NOMO-1 treated with dmso at 0.1 percent for 144 hours (cell line): ENCODE results near the gene AGAP2.
"Not testable (repeated sequence)": the region's sequence is repeated elsewhere in the genome, so short reads cannot be mapped to it uniquely, and the experiment has no call there.

Experiments used
- DNase-seq: peaks from one replicate; lab custom pipeline; 2025; ENCODE audit not compliant: unreplicated experiment; lab: John Stamatoyannopoulos, UW

AGAP2 gene

GRCh38 chr12:57724936-57725740, 13.4 kb downstream of the AGAP2 start:
- DNase-seq, result no peak

GRCh38 chr12:57724003-57724935, 14.3 kb downstream of the AGAP2 start:
- DNase-seq, result no peak

GRCh38 chr12:57723630-57723962, 14.9 kb downstream of the AGAP2 start:
- no peak for DNase-seq

GRCh38 chr12:57722716-57723629, 15.6 kb downstream of the AGAP2 start:
- DNase-seq, result no peak

- DNase-seq, result not testable (repeated sequence)
Measured at GRCh38 chr12:57721846-57722608, 16.5 kb downstream of the AGAP2 start.

GRCh38 chr12:57720606-57721595, 17.6 kb downstream of the AGAP2 start:
- DNase-seq, result no peak

GRCh38 chr12:57719777-57720605, 18.6 kb downstream of the AGAP2 start:
- no peak for DNase-seq

- DNase-seq, result no peak
Measured at GRCh38 chr12:57718641-57719528, 19.7 kb downstream of the AGAP2 start.

GRCh38 chr12:57717846-57718640, 20.5 kb downstream of the AGAP2 start:
- DNase-seq, result no peak

- no peak for DNase-seq
Measured at GRCh38 chr12:57717131-57717530, 21.4 kb downstream of the AGAP2 start.

GRCh38 chr12:57716305-57716704, 22.2 kb downstream of the AGAP2 start:
- no peak for DNase-seq

GRCh38 chr12:57715786-57716185, 22.8 kb downstream of the AGAP2 start:
- DNase-seq, result no peak

GRCh38 chr12:57715036-57715748, 23.4 kb downstream of the AGAP2 start:
- not testable (repeated sequence) for DNase-seq

GRCh38 chr12:57713209-57713608, 25.3 kb downstream of the AGAP2 start:
- DNase-seq, result no peak

- no peak for DNase-seq
Measured at GRCh38 chr12:57712701-57713100, 25.8 kb downstream of the AGAP2 start.

- DNase-seq, result no peak
Measured at GRCh38 chr12:57708296-57708695, 30.2 kb downstream of the AGAP2 start.
